IMR-90 (cell line): ENCODE data around the gene EZR. TPM values are rescaled to one million over a fixed set of nuclear protein-coding genes. Genes with fewer than 3 reads are reported as not detected.

ENCODE experiments used
- ATAC-seq: fragments of 200-7000 bp; cut with Tn5 transposase; 2 replicates; pipeline ENCODE4 v1.9.1; 2020; ENCODE audit warnings: low read depth, mild to moderate bottlenecking, moderate library complexity
- BruUV-seq: library from RNA; stranded (reverse); fragments of 400-500 nt; replicated peaks from 2 replicates; lab custom pipeline; 2021; lab: Mats Ljungman, UMichigan
- CTCF ChIA-PET: fragments of 300-600 bp; formaldehyde crosslinking; extraction: SDS; loops from one replicate; lab custom pipeline; 2021; ENCODE audit warnings: antibody characterized with exemption; lab: Yijun Ruan, JAX
- POLR2A ChIA-PET: fragments of 300-600 bp; sonication (Branson Sonifier 250); formaldehyde crosslinking; loops from one replicate; lab custom pipeline; 2022; ENCODE audit warnings: antibody characterized with exemption; ENCODE audit not compliant: unreplicated experiment; lab: Charles Lee
- DNase-seq: peaks from one replicate; pipeline ENCODE4 v3.0.0; 2013
- H2AFZ ChIP-seq: replicated peaks from 2 replicates; pipeline ENCODE3; 2013; ENCODE audit warnings: low read length, mild to moderate bottlenecking; ENCODE audit not compliant: poor library complexity
- H2AK5ac ChIP-seq: 2 replicates; pipeline ENCODE4 v1.6.1; 2013; ENCODE audit warnings: low read depth, low read length, inconsistent platforms
- H2AK9ac ChIP-seq: replicated peaks from 2 replicates; pipeline ENCODE3; 2013; ENCODE audit warnings: mild to moderate bottlenecking, low read depth, low read length, moderate library complexity; ENCODE audit not compliant: poor library complexity
- H2BK120ac ChIP-seq: 2 replicates; pipeline ENCODE4 v1.6.1; 2013; ENCODE audit warnings: low read depth, low read length, inconsistent platforms
- H2BK15ac ChIP-seq: 3 replicates; pipeline ENCODE4 v1.6.1; 2013; ENCODE audit warnings: low read depth, low read length, inconsistent platforms
- H2BK20ac ChIP-seq: 2 replicates; pipeline ENCODE4 v1.6.1; 2013; ENCODE audit warnings: low read depth, mild to moderate bottlenecking, inconsistent platforms, low read length, moderate library complexity
- H2BK5ac ChIP-seq: 2 replicates; pipeline ENCODE4 v1.6.1; 2013; ENCODE audit warnings: mild to moderate bottlenecking, low read depth, low read length, inconsistent platforms; ENCODE audit not compliant: poor library complexity, severe bottlenecking
- H3K14ac ChIP-seq: replicated peaks from 2 replicates; pipeline ENCODE4 v1.6.1; 2013; ENCODE audit warnings: low read depth, low read length, inconsistent platforms
- H3K18ac ChIP-seq: 2 replicates; pipeline ENCODE4 v1.6.1; 2013; ENCODE audit warnings: low read depth, low read length, control low read depth
- H3K23ac ChIP-seq: 2 replicates; pipeline ENCODE4 v1.6.1; 2013; ENCODE audit warnings: low read depth, low read length, inconsistent platforms
- H3K27ac ChIP-seq: 2 replicates; pipeline ENCODE4 v1.5.1; 2013; ENCODE audit warnings: mild to moderate bottlenecking, control low read depth, low read length; ENCODE audit not compliant: insufficient read depth
- H3K27me3 ChIP-seq: 2 replicates; pipeline ENCODE4 v1.6.1; 2013; ENCODE audit warnings: low read length; ENCODE audit not compliant: control insufficient read depth, insufficient read depth
- H3K36me3 ChIP-seq: 2 replicates; pipeline ENCODE4 v1.6.1; 2013; ENCODE audit warnings: low read length, mixed read lengths; ENCODE audit not compliant: control insufficient read depth, insufficient read depth
- H3K4ac ChIP-seq: 2 replicates; pipeline ENCODE4 v1.6.1; 2013; ENCODE audit warnings: low read depth, low read length, inconsistent platforms
- H3K4me1 ChIP-seq: 2 replicates; pipeline ENCODE4 v1.6.1; 2013; ENCODE audit warnings: low read length, mixed read lengths; ENCODE audit not compliant: control insufficient read depth, insufficient read depth
- H3K4me2 ChIP-seq: 2 replicates; pipeline ENCODE4 v1.6.1; 2013; ENCODE audit warnings: low read depth, mild to moderate bottlenecking, control low read depth, low read length, moderate library complexity
- H3K4me3 ChIP-seq: 2 replicates; pipeline ENCODE4 v1.5.1; 2013; ENCODE audit warnings: low read depth, mild to moderate bottlenecking, control low read depth, low read length, moderate library complexity; ENCODE audit not compliant: insufficient read depth
- H3K56ac ChIP-seq: 2 replicates; pipeline ENCODE4 v1.6.1; 2013; ENCODE audit warnings: low read length, inconsistent platforms; ENCODE audit not compliant: insufficient read depth; ENCODE audit errors: extremely low read depth
- H3K79me1 ChIP-seq, 2 experiments: 2 replicates each; pipeline ENCODE4 v1.6.1; 2013; ENCODE audit warnings: low read length in 2 of 2, inconsistent platforms in 1 of 2, low read depth in 1 of 2
- H3K9ac ChIP-seq: 2 replicates; pipeline ENCODE4 v1.6.1; 2013; ENCODE audit warnings: low read depth, low read length, control low read depth
- H3K9me1 ChIP-seq: 2 replicates; pipeline ENCODE4 v1.6.1; 2013; ENCODE audit warnings: low read length, inconsistent platforms; ENCODE audit not compliant: insufficient read depth
- H3K9me3 ChIP-seq: 2 replicates; pipeline ENCODE4 v1.6.1; 2013; ENCODE audit warnings: low read length; ENCODE audit not compliant: control insufficient read depth, insufficient read depth
- H4K20me1 ChIP-seq: 2 replicates; pipeline ENCODE4 v1.6.1; 2013; ENCODE audit warnings: low read length, inconsistent platforms; ENCODE audit not compliant: insufficient read depth
- H4K5ac ChIP-seq: 2 replicates; pipeline ENCODE4 v1.6.1; 2013; ENCODE audit warnings: mild to moderate bottlenecking, low read depth, low read length, control low read depth
- H4K8ac ChIP-seq, 2 experiments: 2 replicates each; pipeline ENCODE4 v1.6.1; 2013; ENCODE audit warnings: low read depth in 2 of 2, low read length in 2 of 2, control low read depth in 1 of 2, inconsistent platforms in 1 of 2
- H4K91ac ChIP-seq: 2 replicates; pipeline ENCODE4 v1.6.1; 2013; ENCODE audit warnings: low read depth, low read length, inconsistent platforms; ENCODE audit not compliant: insufficient read depth
- BHLHE40 ChIP-seq: fragments of 150-350 bp; IDR thresholded peaks from 2 replicates; pipeline ENCODE4 v1.6.1; 2016; ENCODE audit warnings: mild to moderate bottlenecking, low read depth, low read length
- CTCF ChIP-seq: conservative IDR thresholded peaks from 2 replicates; pipeline ENCODE4 v1.5.1; 2012; ENCODE audit warnings: mild to moderate bottlenecking, low read depth, low read length, improper control_type of control experiment
- ELK1 ChIP-seq: fragments of 150-350 bp; IDR thresholded peaks from 2 replicates; pipeline ENCODE4 v1.6.1; 2016; ENCODE audit warnings: low read depth, mild to moderate bottlenecking, low read length, moderate library complexity, borderline replicate concordance
- FOS ChIP-seq: fragments of 150-350 bp; IDR thresholded peaks from 2 replicates; pipeline ENCODE4 v1.6.1; 2016; ENCODE audit warnings: low read depth, low read length
- MAFK ChIP-seq: IDR thresholded peaks from 2 replicates; pipeline ENCODE4 v1.6.1; 2012; ENCODE audit warnings: low read depth, low read length, improper control_type of control experiment
- MXI1 ChIP-seq: IDR thresholded peaks from 2 replicates; pipeline ENCODE4 v1.6.1; 2012; ENCODE audit warnings: low read depth, mild to moderate bottlenecking, low read length, moderate library complexity, borderline replicate concordance
- NFE2L2 ChIP-seq: fragments of 150-350 bp; IDR thresholded peaks from 2 replicates; pipeline ENCODE4 v1.6.1; 2016; ENCODE audit warnings: low read depth, mild to moderate bottlenecking, low read length
- RAD21 ChIP-seq: IDR thresholded peaks from 2 replicates; pipeline ENCODE4 v1.6.1; 2012; ENCODE audit warnings: low read length, improper control_type of control experiment
- RCOR1 ChIP-seq: IDR thresholded peaks from 2 replicates; pipeline ENCODE4 v1.6.1; 2012; ENCODE audit warnings: mild to moderate bottlenecking, low read length, improper control_type of control experiment; ENCODE audit not compliant: insufficient replicate concordance
- USF2 ChIP-seq: fragments of 150-350 bp; IDR thresholded peaks from 2 replicates; pipeline ENCODE4 v1.6.1; 2017; ENCODE audit warnings: mild to moderate bottlenecking, antibody characterized with exemption, low read length, low read depth
- whole genome bisulfite sequencing, 2 experiments: methylation state at CpG; one replicate each; pipeline versions ENCODE4 v1.1.5 to v1.1.7; 2013; ENCODE audit warnings: missing lambda C conversion rate in 2 of 2; ENCODE audit not compliant: insufficient read length in 1 of 2; ENCODE audit errors: extremely low coverage in 2 of 2; 5-methylcytosine and 5-hydroxymethylcytosine counted together
- dilution Hi-C: fragments of 300-500 bp; cut with HindIII; formaldehyde crosslinking; loops from one replicate; pipeline ENCODE4 v1.14.3; 2018; ENCODE audit warnings: low sequenced_read_pairs; ENCODE audit not compliant: unreplicated experiment
- in situ Hi-C: fragments of 300-500 bp; cut with MboI; formaldehyde crosslinking; loops from 3 replicates; pipeline ENCODE4 v1.14.3; 2019; ENCODE audit warnings: low sequenced_read_pairs, inconsistent platforms, mixed read lengths
- intact Hi-C: fragments of 100-400 bp; cut with micrococcal nuclease; formaldehyde crosslinking; loops from 2 replicates; pipeline ENCODE4 v1.10.0; 2022
- polyA plus RNA-seq, 3 experiments: library from polyadenylated mRNA; depleted of rRNA; stranded (reverse); fragments of >200 nt; gene quantifications; 2 replicates each; pipeline ENCODE4 v1.2.3, GENCODE V29; 2012; ENCODE audit warnings: low replicate concordance in 1 of 3
- total RNA-seq: library from RNA; depleted of rRNA; stranded (reverse); fragments of >200 nt; gene quantifications from 2 replicates; pipeline ENCODE4 v1.2.3, GENCODE V29; 2012

The EZR gene
- total and polyA plus RNA-seq, 2 of the 4 experiments (the other 2 are of a cell fraction) = 83.8 to 145 TPM

GRCh38 chr6:158767709-158768108, 51.5 kb downstream of the EZR start:
- no peak overlapping the region for H2BK5ac ChIP-seq
- H3K4me1 ChIP-seq = no peaks in the 10 kb centered on the region
- no peaks in the 10 kb centered on the region for H3K27me3 ChIP-seq
- TF ChIP-seq NFE2L2 (no peak), BHLHE40 (no peak), CTCF (no peak), RAD21 (no peak), ELK1 (no peak), FOS (no peak), RCOR1 (no peak), MAFK (no peak), MXI1 (no peak), USF2 (no peak)
- peaks cover 8% of the 10 kb centered on the region; the same call in 1 of the 2 replicates for H3K9me1 ChIP-seq
- H4K8ac ChIP-seq = no peak overlapping the region
- in situ Hi-C loops = no loop called here
- H2AFZ ChIP-seq = no peak overlapping the region
- H3K4me3 ChIP-seq = no peak overlapping the region
- no peak overlapping the region for H4K91ac ChIP-seq
- H3K23ac ChIP-seq = no peak overlapping the region
- H4K5ac ChIP-seq = no peak overlapping the region
- 80% methylated on average over 1 of the region's 6 CpGs; no CpG with 5 or more reads in 1 of the 2 experiments for WGBS, 2 experiments
- ATAC-seq (no peak), DNase-seq (no peak)
- no peak overlapping the region for H3K4me2 ChIP-seq
- H3K18ac ChIP-seq = no peak overlapping the region
- H3K4ac ChIP-seq = no peak overlapping the region
- BruUV-seq = no TSS peak
- ChIA-PET CTCF (no interaction called here), POLR2A (no interaction called here)
- no peaks in the 10 kb centered on the region; a peak in 1 of 4 replicates for H3K79me1 ChIP-seq
- no peak overlapping the region for H2BK20ac ChIP-seq
- H2AK5ac ChIP-seq = no peak overlapping the region
- no peak overlapping the region for H3K14ac ChIP-seq
- dilution Hi-C loops = no loop called here
- H3K9me3 ChIP-seq = no peaks in the 10 kb centered on the region
- no peak overlapping the region for H2BK15ac ChIP-seq
- H3K9ac ChIP-seq = no peak overlapping the region
- no peak overlapping the region for H2AK9ac ChIP-seq
- no peaks in the 10 kb centered on the region for H4K20me1 ChIP-seq
- no peak overlapping the region for H3K56ac ChIP-seq
- H3K27ac ChIP-seq = no peak overlapping the region
- no peak overlapping the region for H2BK120ac ChIP-seq
- intact Hi-C loops = no loop called here
- peaks cover 69% of the 10 kb centered on the region for H3K36me3 ChIP-seq
